Measurements from ENCODE around the gene SPDYE2. TPM values are rescaled to one million over a fixed set of nuclear protein-coding genes. Genes with fewer than 3 reads are reported as not detected.
"Not testable (repeated sequence)": the region's sequence is repeated elsewhere in the genome, so short reads cannot be mapped to it uniquely, and the experiment has no call there.

The SPDYE2 gene
- total RNA-seq, 1 donor: not detected

- H4K20me1 ChIP-seq (ENCODE audit: insufficient read depth, low read length); H3K9me3 ChIP-seq (ENCODE audit: low read depth, low read length); H3K4me2 ChIP-seq (ENCODE audit: insufficient read depth, low read length); H3K4me1 ChIP-seq (ENCODE audit: insufficient read depth, low read length); H3K36me3 ChIP-seq (ENCODE audit: insufficient read depth, low read length); H3K79me2 ChIP-seq (ENCODE audit: insufficient read depth, low read length); H2AFZ ChIP-seq (ENCODE audit: low read length); H3K27me3 ChIP-seq (ENCODE audit: insufficient read depth, low read length); H3K27ac ChIP-seq (ENCODE audit: low read depth, low read length); H3K4me3 ChIP-seq (ENCODE audit: insufficient read depth, low read length); DNase-seq (ENCODE audit: insufficient read length, low spot score, missing footprints): not testable (repeated sequence)
Observed at GRCh38 chr7:102515889-102516288, 35.1 kb upstream of the SPDYE2 start.

GRCh38 chr7:102516951-102517350, 34.1 kb upstream of the SPDYE2 start:
- not testable (repeated sequence) for H3K79me2 ChIP-seq (ENCODE audit: insufficient read depth, low read length); H3K36me3 ChIP-seq (ENCODE audit: insufficient read depth, low read length); H3K4me1 ChIP-seq (ENCODE audit: insufficient read depth, low read length); H3K27me3 ChIP-seq (ENCODE audit: insufficient read depth, low read length); H3K4me3 ChIP-seq (ENCODE audit: insufficient read depth, low read length); H3K4me2 ChIP-seq (ENCODE audit: insufficient read depth, low read length); H4K20me1 ChIP-seq (ENCODE audit: insufficient read depth, low read length); DNase-seq (ENCODE audit: insufficient read length, low spot score, missing footprints); H2AFZ ChIP-seq (ENCODE audit: low read length); H3K9me3 ChIP-seq (ENCODE audit: low read depth, low read length); H3K27ac ChIP-seq (ENCODE audit: low read depth, low read length)

- H3K4me3 ChIP-seq (ENCODE audit: insufficient read depth, low read length); H3K79me2 ChIP-seq (ENCODE audit: insufficient read depth, low read length); DNase-seq (ENCODE audit: insufficient read length, low spot score, missing footprints); H4K20me1 ChIP-seq (ENCODE audit: insufficient read depth, low read length); H3K4me1 ChIP-seq (ENCODE audit: insufficient read depth, low read length); H3K36me3 ChIP-seq (ENCODE audit: insufficient read depth, low read length); H3K9me3 ChIP-seq (ENCODE audit: low read depth, low read length); H3K27me3 ChIP-seq (ENCODE audit: insufficient read depth, low read length); H3K4me2 ChIP-seq (ENCODE audit: insufficient read depth, low read length); H3K27ac ChIP-seq (ENCODE audit: low read depth, low read length); H2AFZ ChIP-seq (ENCODE audit: low read length): not testable (repeated sequence)
Observed at GRCh38 chr7:102517550-102518147, 33.4 kb upstream of the SPDYE2 start, which contains the start of gene RASA4B. RASA4B (minus strand) TSS chr7:102517777; CDS start chr7:102517710, 67 bp downstream.

GRCh38 chr7:102520797-102521196, 30.2 kb upstream of the SPDYE2 start:
- H4K20me1 ChIP-seq (ENCODE audit: insufficient read depth, low read length); H3K9me3 ChIP-seq (ENCODE audit: low read depth, low read length); H3K4me1 ChIP-seq (ENCODE audit: insufficient read depth, low read length); H3K4me3 ChIP-seq (ENCODE audit: insufficient read depth, low read length); H3K79me2 ChIP-seq (ENCODE audit: insufficient read depth, low read length); DNase-seq (ENCODE audit: insufficient read length, low spot score, missing footprints); H3K27ac ChIP-seq (ENCODE audit: low read depth, low read length); H3K36me3 ChIP-seq (ENCODE audit: insufficient read depth, low read length); H3K27me3 ChIP-seq (ENCODE audit: insufficient read depth, low read length); H3K4me2 ChIP-seq (ENCODE audit: insufficient read depth, low read length); H2AFZ ChIP-seq (ENCODE audit: low read length): not testable (repeated sequence)

GRCh38 chr7:102524803-102525202, 26.2 kb upstream of the SPDYE2 start:
- not testable (repeated sequence) for H3K27ac ChIP-seq (ENCODE audit: low read depth, low read length); H3K36me3 ChIP-seq (ENCODE audit: insufficient read depth, low read length); H3K4me3 ChIP-seq (ENCODE audit: insufficient read depth, low read length); H3K27me3 ChIP-seq (ENCODE audit: insufficient read depth, low read length); H2AFZ ChIP-seq (ENCODE audit: low read length); H3K4me1 ChIP-seq (ENCODE audit: insufficient read depth, low read length); H3K4me2 ChIP-seq (ENCODE audit: insufficient read depth, low read length); H3K79me2 ChIP-seq (ENCODE audit: insufficient read depth, low read length); H3K9me3 ChIP-seq (ENCODE audit: low read depth, low read length); DNase-seq (ENCODE audit: insufficient read length, low spot score, missing footprints); H4K20me1 ChIP-seq (ENCODE audit: insufficient read depth, low read length)

- not testable (repeated sequence) for H3K36me3 ChIP-seq (ENCODE audit: insufficient read depth, low read length); H3K27me3 ChIP-seq (ENCODE audit: insufficient read depth, low read length); H3K79me2 ChIP-seq (ENCODE audit: insufficient read depth, low read length); H3K4me1 ChIP-seq (ENCODE audit: insufficient read depth, low read length); H2AFZ ChIP-seq (ENCODE audit: low read length); H3K9me3 ChIP-seq (ENCODE audit: low read depth, low read length); H3K27ac ChIP-seq (ENCODE audit: low read depth, low read length); DNase-seq (ENCODE audit: insufficient read length, low spot score, missing footprints); H3K4me3 ChIP-seq (ENCODE audit: insufficient read depth, low read length); H4K20me1 ChIP-seq (ENCODE audit: insufficient read depth, low read length); H3K4me2 ChIP-seq (ENCODE audit: insufficient read depth, low read length)
Observed at GRCh38 chr7:102527182-102527581, 23.8 kb upstream of the SPDYE2 start.

GRCh38 chr7:102527822-102528793, 22.9 kb upstream of the SPDYE2 start:
- H2AFZ ChIP-seq (ENCODE audit: low read length); H3K4me3 ChIP-seq (ENCODE audit: insufficient read depth, low read length); DNase-seq (ENCODE audit: insufficient read length, low spot score, missing footprints); H3K9me3 ChIP-seq (ENCODE audit: low read depth, low read length); H3K27ac ChIP-seq (ENCODE audit: low read depth, low read length); H3K4me1 ChIP-seq (ENCODE audit: insufficient read depth, low read length); H4K20me1 ChIP-seq (ENCODE audit: insufficient read depth, low read length); H3K79me2 ChIP-seq (ENCODE audit: insufficient read depth, low read length); H3K4me2 ChIP-seq (ENCODE audit: insufficient read depth, low read length); H3K36me3 ChIP-seq (ENCODE audit: insufficient read depth, low read length); H3K27me3 ChIP-seq (ENCODE audit: insufficient read depth, low read length): not testable (repeated sequence)

GRCh38 chr7:102531583-102531982, 19.4 kb upstream of the SPDYE2 start:
- H3K27me3 ChIP-seq (ENCODE audit: insufficient read depth, low read length); H4K20me1 ChIP-seq (ENCODE audit: insufficient read depth, low read length); H3K27ac ChIP-seq (ENCODE audit: low read depth, low read length); H3K79me2 ChIP-seq (ENCODE audit: insufficient read depth, low read length); H3K4me3 ChIP-seq (ENCODE audit: insufficient read depth, low read length); H3K4me1 ChIP-seq (ENCODE audit: insufficient read depth, low read length); H3K9me3 ChIP-seq (ENCODE audit: low read depth, low read length); H3K4me2 ChIP-seq (ENCODE audit: insufficient read depth, low read length); H2AFZ ChIP-seq (ENCODE audit: low read length); DNase-seq (ENCODE audit: insufficient read length, low spot score, missing footprints); H3K36me3 ChIP-seq (ENCODE audit: insufficient read depth, low read length): not testable (repeated sequence)

GRCh38 chr7:102532127-102532526, 18.9 kb upstream of the SPDYE2 start:
- not testable (repeated sequence) for DNase-seq (ENCODE audit: insufficient read length, low spot score, missing footprints); H3K4me1 ChIP-seq (ENCODE audit: insufficient read depth, low read length); H3K36me3 ChIP-seq (ENCODE audit: insufficient read depth, low read length); H3K4me3 ChIP-seq (ENCODE audit: insufficient read depth, low read length); H3K27me3 ChIP-seq (ENCODE audit: insufficient read depth, low read length); H4K20me1 ChIP-seq (ENCODE audit: insufficient read depth, low read length); H3K79me2 ChIP-seq (ENCODE audit: insufficient read depth, low read length); H3K4me2 ChIP-seq (ENCODE audit: insufficient read depth, low read length); H2AFZ ChIP-seq (ENCODE audit: low read length); H3K9me3 ChIP-seq (ENCODE audit: low read depth, low read length); H3K27ac ChIP-seq (ENCODE audit: low read depth, low read length)

All from osteoblast (primary cell).